ENCODE results near the gene ADIRF. TPM values are rescaled to one million over a fixed set of nuclear protein-coding genes. Genes with fewer than 3 reads are reported as not detected.
A peak's percentile ranks its signal among the peaks of the same experiment; 100 is the strongest.

Gene ADIRF
- total and polyA plus RNA-seq, 10 of the 15 experiments (the other 5 are each of a cell fraction or from before 2014, with no cell fraction given), result 0.12 to 2.5 (median 0.70) TPM; not detected in 2

- SMC1A ChIA-PET (ENCODE audit: uncharacterized antibody, unreplicated experiment), result interaction anchor here (0.5 to 1.4 kb wide), 6 partner anchors 9 to 127 kb away, joined by 3 to 8 read pairs (median 4); partner anchors contain the start of gene MMRN2
- TF ChIP-seq CHD4 (IDR thresholded peaks at IDR 0.05), result no peak
- no peak for TF ChIP-seq FOS (IDR thresholded peaks at IDR 0.05; ENCODE audit: borderline replicate concordance, extremely low read depth, insufficient read length)
- TF ChIP-seq EZH2 (IDR thresholded peaks at IDR 0.05; ENCODE audit: borderline replicate concordance, control insufficient read depth, low read depth, low read length), result no peak
- peak in 1 of 2 experiments; percentile 6; a peak in 1 of 3 replicates for TF ChIP-seq EGR1 (IDR thresholded peaks at IDR 0.05; ENCODE audit: borderline replicate concordance in 1 of 2, low read depth in 2 of 2, low read length in 2 of 2)
- TF ChIP-seq HCFC1 (IDR thresholded peaks at IDR 0.05; ENCODE audit: low read length), result no peak
- TF ChIP-seq SRF (IDR thresholded peaks at IDR 0.05; ENCODE audit: low read depth in 2 of 2, low read length in 2 of 2), result no peak
- TF ChIP-seq ZBTB33 (IDR thresholded peaks at IDR 0.05), result 0 out of 2 replicates have a peak, but pooled peaks have one; percentile 52
- TF ChIP-seq TAF1 (IDR thresholded peaks at IDR 0.05; ENCODE audit: borderline replicate concordance, low read depth, low read length), result no peak; the same call in 1 of the 2 replicates
- TF ChIP-seq ZNF384 (IDR thresholded peaks at IDR 0.05; ENCODE audit: borderline replicate concordance, low read depth, low read length), result no peak
- TF ChIP-seq, protein P1, sequence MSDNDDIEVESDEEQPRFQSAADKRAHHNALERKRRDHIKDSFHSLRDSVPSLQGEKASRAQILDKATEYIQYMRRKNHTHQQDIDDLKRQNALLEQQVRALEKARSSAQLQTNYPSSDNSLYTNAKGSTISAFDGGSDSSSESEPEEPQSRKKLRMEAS (IDR thresholded peaks at IDR 0.05; ENCODE audit: low read depth, low read length), result no peak
- TF ChIP-seq SMAD1 (IDR thresholded peaks at IDR 0.05; ENCODE audit: low read depth, partially characterized antibody), result no peak
- no peak for TF ChIP-seq YBX1 (IDR thresholded peaks at IDR 0.05)
- no peak for TF ChIP-seq JUND (IDR thresholded peaks at IDR 0.05; ENCODE audit: low read depth, low read length)
- TF ChIP-seq SMARCA5 (IDR thresholded peaks at IDR 0.05), result 0 out of 2 replicates have a peak, but pooled peaks have one; percentile 12
- TF ChIP-seq STAT3 (IDR thresholded peaks at IDR 0.05; ENCODE audit: low read depth, low read length), result no peak
- TF ChIP-seq NFXL1 (IDR thresholded peaks at IDR 0.05; ENCODE audit: borderline replicate concordance), result no peak
- TF ChIP-seq PML (IDR thresholded peaks at IDR 0.05; ENCODE audit: low read length), result 0 out of 2 replicates have a peak, but pooled peaks have one; percentile 5
- no peak for TF ChIP-seq TCF12 (IDR thresholded peaks at IDR 0.05; ENCODE audit: low read depth, low read length)
- TF ChIP-seq GABPA (IDR thresholded peaks at IDR 0.05; ENCODE audit: low read depth), result no peak
- TF ChIP-seq YY1 (IDR thresholded peaks at IDR 0.05; ENCODE audit: low read depth, low read length), result peak; percentile 24; the same call in 1 of the 2 replicates
- TF ChIP-seq BCL11A (IDR thresholded peaks at IDR 0.05; ENCODE audit: low read depth, low read length), result no peak
- TF ChIP-seq SPI1 (IDR thresholded peaks at IDR 0.05; ENCODE audit: borderline replicate concordance, insufficient read depth, low read depth, low read length), result peak; percentile 1; the same call in 1 of the 2 replicates
- no peak for TF ChIP-seq ZNF217 (IDR thresholded peaks at IDR 0.05)
- no peak for TF ChIP-seq EED (IDR thresholded peaks at IDR 0.05; ENCODE audit: low read depth)
These were observed 2.2 kb upstream of the ADIRF start for GRCh38 chr10:86965986-86966654.

More at GRCh38 chr10:86965986-86966654, 2.2 kb upstream of the ADIRF start:
- H3K27me3 ChIP-seq (replicated peaks in 1 of 2; ENCODE audit: control insufficient read depth in 2 of 2, insufficient read depth in 2 of 2, low read length in 1 of 2), result no peaks in the 10 kb centered on the region
- in situ Hi-C loops (cut with MboI), result no loop called here
- peak overlapping the region; percentile 88 for H3K4me2 ChIP-seq (ENCODE audit: control insufficient read depth, insufficient read depth)
- no peaks in the 10 kb centered on the region for H4K20me1 ChIP-seq (ENCODE audit: control insufficient read depth, insufficient read depth)
- CTCF ChIA-PET, result interaction anchor here (0.7 to 3.5 kb wide), 17 partner anchors 8 to 1184 kb away, joined by 3 to 25 read pairs (median 4); partner anchors contain the start of genes MMRN2 and SNCG
- H3K36me3 ChIP-seq (ENCODE audit: control insufficient read depth in 2 of 2, insufficient read depth in 2 of 2, low read length in 1 of 2), result no peaks in the 10 kb centered on the region
- peak; percentile 54 for FAIRE-seq
- TSS peak; percentile 74 for BruUV-seq (replicated peaks)
- H3K79me2 ChIP-seq (ENCODE audit: control insufficient read depth, insufficient read depth, low read length), result no peaks in the 10 kb centered on the region
- peak overlapping the region; percentile 85 for H2AFZ ChIP-seq (ENCODE audit: control insufficient read depth, low read depth, low read length)
- intact Hi-C loops (cut with micrococcal nuclease; ENCODE audit: unreplicated experiment), result loop anchor here (1.0 to 5.0 kb wide), 2 partner anchors 27 to 126 kb away; partner anchors contain the start of gene GLUD1
- peak overlapping the region; percentile 65 for H3K9ac ChIP-seq (ENCODE audit: control insufficient read depth, insufficient read depth, low read length)
- WGBS (ENCODE audit: insufficient coverage, insufficient replicate concordance, low lambda C conversion rate, missing lambda C conversion rate), result 12% methylated on average over 10 of the region's 11 CpGs
- DNase-seq (ENCODE audit: low read depth, low spot score), result peak; percentile 59
- peak; percentile 34 for ATAC-seq
- H3K9me3 ChIP-seq (replicated peaks; ENCODE audit: control insufficient read depth, insufficient read depth, low read length), result no peaks in the 10 kb centered on the region
- H3K27ac ChIP-seq (ENCODE audit: control insufficient read depth, insufficient read depth), result peak overlapping the region; percentile 88
- POLR2A ChIA-PET, result interaction anchor here (0.6 to 2.4 kb wide), 5 partner anchors 20 to 1421 kb away, joined by 3 to 7 read pairs (median 3); no protein-coding TSS in a partner anchor
- RAD21 ChIA-PET (ENCODE audit: unreplicated experiment), result interaction anchor here (0.6 to 2.0 kb wide), 11 partner anchors 20 to 1420 kb away, joined by 3 to 8 read pairs (median 3); partner anchors contain the start of genes MINPP1 and SHLD2
- peak overlapping the region; percentile 45; the same call in 1 of the 2 replicates for H3K4me3 ChIP-seq
- H3K4me1 ChIP-seq (ENCODE audit: control insufficient read depth, insufficient read depth, low read length), result peaks cover 54% of the 10 kb centered on the region

All from GM12878 (cell line).